Keratinocyte (primary cell): Measurements from ENCODE around the gene TOLLIP. TPM values are rescaled to one million over a fixed set of nuclear protein-coding genes. Genes with fewer than 3 reads are reported as not detected.
"Not testable (repeated sequence)": the region's sequence is repeated elsewhere in the genome, so short reads cannot be mapped to it uniquely, and the experiment has no call there.

Source experiments
- DNase-seq: peaks from one replicate; pipeline ENCODE4 v3.0.0-alpha.2; 2011; ENCODE audit warnings: low read depth, missing footprints, low spot score
- FAIRE-seq: peaks from 2 replicates; lab custom pipeline; 2011; peaks lifted over from hg19 to GRCh38; lab: Jason Lieb, UNC
- H2AFZ ChIP-seq: 2 replicates; pipeline ENCODE4 v1.6.0; 2012; ENCODE audit warnings: low read length, control low read depth, inconsistent platforms; ENCODE audit not compliant: control insufficient read depth
- H3K27ac ChIP-seq: 2 replicates; pipeline ENCODE4 v1.5.1; 2011; ENCODE audit warnings: low read length; ENCODE audit not compliant: control insufficient read depth, insufficient read depth
- H3K27me3 ChIP-seq: 3 replicates; pipeline ENCODE4 v1.6.0; 2011; ENCODE audit warnings: low read length; ENCODE audit not compliant: control insufficient read depth, insufficient read depth; ENCODE audit errors: extremely low read depth
- H3K36me3 ChIP-seq, 2 experiments: 2 replicates in 1 of 2; 3 replicates in 1 of 2; pipeline ENCODE4 v1.5.1; 2011; ENCODE audit warnings: low read length in 2 of 2, mild to moderate bottlenecking in 1 of 2; ENCODE audit not compliant: control insufficient read depth in 2 of 2, insufficient read depth in 2 of 2; ENCODE audit errors: extremely low read depth in 1 of 2
- H3K4me1 ChIP-seq: 3 replicates; pipeline ENCODE4 v1.5.1; 2011; ENCODE audit warnings: low read length; ENCODE audit not compliant: control insufficient read depth, insufficient read depth; ENCODE audit errors: extremely low read depth
- H3K4me2 ChIP-seq: 3 replicates; pipeline ENCODE4 v1.6.0; 2011; ENCODE audit warnings: low read depth, low read length; ENCODE audit not compliant: control insufficient read depth, insufficient read depth; ENCODE audit errors: extremely low read depth
- H3K4me3 ChIP-seq, 3 experiments: fragments of 200-600 bp in 1 of 3; sonication (generic) in 1 of 3; 2 replicates in 2 of 3; 3 replicates in 1 of 3; pipeline ENCODE4 v1.5.1; 2011 to 2016; ENCODE audit warnings: low read length in 3 of 3, mild to moderate bottlenecking in 3 of 3, control low read depth in 2 of 3, inconsistent platforms in 1 of 3, low read depth in 1 of 3, mixed read lengths in 1 of 3, mixed run types in 1 of 3, moderate library complexity in 1 of 3; ENCODE audit not compliant: control insufficient read depth in 2 of 3, insufficient read depth in 2 of 3; ENCODE audit errors: extremely low read depth in 1 of 3
- H3K79me2 ChIP-seq: 2 replicates; pipeline ENCODE4 v1.6.0; 2012; ENCODE audit warnings: low read length; ENCODE audit not compliant: control insufficient read depth, insufficient read depth
- H3K9ac ChIP-seq: 3 replicates; pipeline ENCODE4 v1.6.0; 2011; ENCODE audit warnings: low read length; ENCODE audit not compliant: control insufficient read depth, insufficient read depth; ENCODE audit errors: extremely low read depth
- H3K9me1 ChIP-seq: 3 replicates; pipeline ENCODE4 v1.6.0; 2011; ENCODE audit warnings: low read length; ENCODE audit not compliant: control insufficient read depth, insufficient read depth; ENCODE audit errors: extremely low read depth
- H3K9me3 ChIP-seq: 2 replicates; pipeline ENCODE4 v1.5.1; 2012; ENCODE audit warnings: low read depth, low read length; ENCODE audit not compliant: control insufficient read depth
- H4K20me1 ChIP-seq: 3 replicates; pipeline ENCODE4 v1.6.0; 2011; ENCODE audit warnings: low read length; ENCODE audit not compliant: control insufficient read depth, insufficient read depth; ENCODE audit errors: extremely low read depth
- dilution Hi-C: fragments of 300-500 bp; cut with MboI; formaldehyde crosslinking; loops from one replicate; pipeline ENCODE4 v1.7.0; 2020; ENCODE audit warnings: low sequenced_read_pairs; ENCODE audit not compliant: extremely low pct_ligation_motif_present
- polyA plus RNA-seq, 5 experiments: library from polyadenylated mRNA; depleted of rRNA in 3 of 5; stranded (reverse) in 3 of 5; stranded (forward) in 1 of 5; unstranded in 1 of 5; fragments of >200 nt; gene quantifications; 1 replicate in 1 of 5; 2 replicates in 3 of 5; 3 replicates in 1 of 5; pipeline versions ENCODE4 v1.2.1 to v1.2.3, GENCODE V29; 2011 to 2012; ENCODE audit warnings: missing spikeins in 2 of 5, low read depth in 1 of 5, low replicate concordance in 1 of 5

Gene TOLLIP
- polyA plus RNA-seq, 1 donor (not counting 4 experiments of a cell fraction or from before 2014, with no cell fraction given): 40.2 TPM

DNA sequence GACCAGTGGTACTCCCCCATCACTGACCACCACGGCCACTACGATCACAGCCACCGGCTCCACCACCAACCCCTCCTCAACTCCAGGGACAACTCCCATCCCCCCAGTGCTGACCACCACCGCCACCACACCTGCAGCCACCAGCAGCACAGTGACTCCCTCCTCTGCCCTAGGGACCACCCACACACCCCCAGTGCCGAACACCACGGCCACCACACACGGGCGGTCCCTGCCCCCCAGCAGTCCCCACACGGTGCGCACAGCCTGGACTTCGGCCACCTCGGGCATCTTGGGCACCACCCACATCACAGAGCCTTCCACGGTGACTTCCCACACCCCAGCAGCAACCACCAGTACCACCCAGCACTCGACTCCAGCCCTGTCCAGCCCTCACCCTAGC, 62.4 kb downstream of the TOLLIP start:
- H3K4me3 ChIP-seq, DNase-seq, H3K36me3 ChIP-seq, dilution Hi-C loops, H3K27me3 ChIP-seq, H3K27ac ChIP-seq, H3K9me1 ChIP-seq, FAIRE-seq, H4K20me1 ChIP-seq, H3K4me1 ChIP-seq, H3K9ac ChIP-seq, H2AFZ ChIP-seq, H3K4me2 ChIP-seq, H3K79me2 ChIP-seq: not testable (repeated sequence)
- H3K9me3 ChIP-seq: peaks cover 17% of the 10 kb centered on the region

DNA sequence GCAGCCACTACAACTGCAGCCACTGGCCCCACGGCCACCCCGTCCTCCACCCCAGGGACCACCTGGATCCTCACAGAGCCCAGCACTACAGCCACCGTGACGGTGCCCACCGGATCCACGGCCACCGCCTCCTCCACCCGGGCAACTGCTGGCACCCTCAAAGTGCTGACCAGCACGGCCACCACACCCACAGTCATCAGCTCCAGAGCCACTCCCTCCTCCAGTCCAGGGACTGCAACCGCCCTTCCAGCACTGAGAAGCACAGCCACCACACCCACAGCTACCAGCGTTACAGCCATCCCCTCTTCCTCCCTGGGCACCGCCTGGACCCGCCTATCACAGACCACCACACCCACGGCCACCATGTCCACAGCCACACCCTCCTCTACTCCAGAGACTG, 63.1 kb downstream of the TOLLIP start:
- FAIRE-seq, H3K27me3 ChIP-seq, H2AFZ ChIP-seq, DNase-seq, dilution Hi-C loops, H3K4me3 ChIP-seq, H3K9ac ChIP-seq, H3K79me2 ChIP-seq, H3K27ac ChIP-seq, H4K20me1 ChIP-seq, H3K9me1 ChIP-seq, H3K4me2 ChIP-seq, H3K36me3 ChIP-seq, H3K4me1 ChIP-seq: not testable (repeated sequence)
- H3K9me3 ChIP-seq: peaks cover 13% of the 10 kb centered on the region

GRCh38 chr11:1245717-1246116, 63.7 kb downstream of the TOLLIP start:
- FAIRE-seq, H2AFZ ChIP-seq, H4K20me1 ChIP-seq, H3K9ac ChIP-seq, H3K36me3 ChIP-seq, H3K27ac ChIP-seq, H3K79me2 ChIP-seq, H3K4me1 ChIP-seq, dilution Hi-C loops, H3K27me3 ChIP-seq, H3K4me3 ChIP-seq, H3K9me1 ChIP-seq, DNase-seq, H3K4me2 ChIP-seq: not testable (repeated sequence)
- H3K9me3 ChIP-seq: peaks cover 12% of the 10 kb centered on the region

DNA sequence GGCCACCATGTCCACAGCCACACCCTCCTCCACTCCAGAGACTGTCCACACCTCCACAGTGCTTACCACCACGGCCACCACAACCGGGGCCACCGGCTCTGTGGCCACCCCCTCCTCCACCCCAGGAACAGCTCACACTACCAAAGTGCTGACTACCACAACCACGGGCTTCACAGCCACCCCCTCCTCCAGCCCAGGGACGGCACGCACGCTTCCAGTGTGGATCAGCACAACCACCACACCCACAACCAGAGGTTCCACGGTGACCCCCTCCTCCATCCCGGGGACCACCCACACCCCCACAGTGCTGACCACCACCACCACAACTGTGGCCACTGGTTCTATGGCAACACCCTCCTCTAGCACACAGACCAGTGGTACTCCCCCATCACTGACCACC, 64.9 kb downstream of the TOLLIP start:
- H2AFZ ChIP-seq, H3K4me3 ChIP-seq, H4K20me1 ChIP-seq, H3K27me3 ChIP-seq, FAIRE-seq, H3K36me3 ChIP-seq, dilution Hi-C loops, H3K4me2 ChIP-seq, H3K9ac ChIP-seq, H3K27ac ChIP-seq, DNase-seq, H3K79me2 ChIP-seq, H3K4me1 ChIP-seq, H3K9me1 ChIP-seq: not testable (repeated sequence)
- peaks cover 14% of the 10 kb centered on the region for H3K9me3 ChIP-seq

- H3K4me3 ChIP-seq, DNase-seq, H2AFZ ChIP-seq, dilution Hi-C loops, H3K9me1 ChIP-seq, H3K4me2 ChIP-seq, H3K36me3 ChIP-seq, H3K4me1 ChIP-seq, H3K9ac ChIP-seq, H3K79me2 ChIP-seq, H4K20me1 ChIP-seq, H3K27ac ChIP-seq, FAIRE-seq, H3K27me3 ChIP-seq: not testable (repeated sequence)
- peaks cover 14% of the 10 kb centered on the region for H3K9me3 ChIP-seq
Observed at GRCh38 chr11:1243521-1243920, 65.9 kb downstream of the TOLLIP start.
